GM18520 (cell line): ENCODE measurements around the gene MACROD2.

Source experiments
- ATAC-seq: cut with Tn5 transposase; IDR thresholded peaks from one replicate; pipeline ENCODE4 v1.9.1; 2021; ENCODE audit not compliant: unreplicated experiment

MACROD2 gene

GRCh38 chr20:14386726-14387125 lies 391.4 kb downstream of the MACROD2 start:
- ATAC-seq: no peak

- ATAC-seq: no peak
Measured at GRCh38 chr20:14401479-14402138, 406.3 kb downstream of the MACROD2 start.

GRCh38 chr20:14404515-14404914 lies 409.2 kb downstream of the MACROD2 start:
- no peak for ATAC-seq

GRCh38 chr20:14406495-14406894 lies 411.2 kb downstream of the MACROD2 start:
- no peak for ATAC-seq

GRCh38 chr20:14407336-14407735 lies 412.0 kb downstream of the MACROD2 start:
- no peak for ATAC-seq

- ATAC-seq: no peak
Measured at GRCh38 chr20:14410869-14411555, 415.7 kb downstream of the MACROD2 start.

GRCh38 chr20:14412065-14412681 lies 416.9 kb downstream of the MACROD2 start:
- no peak for ATAC-seq

GRCh38 chr20:14413835-14414234 lies 418.5 kb downstream of the MACROD2 start:
- ATAC-seq: no peak

- ATAC-seq: no peak
Measured at GRCh38 chr20:14414560-14414959, 419.2 kb downstream of the MACROD2 start.

GRCh38 chr20:14415467-14415866 lies 420.2 kb downstream of the MACROD2 start:
- no peak for ATAC-seq

- ATAC-seq: no peak
Measured at GRCh38 chr20:14418376-14418775, 423.1 kb downstream of the MACROD2 start.

- ATAC-seq: no peak
Measured at GRCh38 chr20:14422892-14423291, 427.6 kb downstream of the MACROD2 start.

GRCh38 chr20:14431568-14431967 lies 436.3 kb downstream of the MACROD2 start:
- no peak for ATAC-seq

- no peak for ATAC-seq
Measured at GRCh38 chr20:14432085-14432484, 436.8 kb downstream of the MACROD2 start.

GRCh38 chr20:14432597-14432996 lies 437.3 kb downstream of the MACROD2 start:
- no peak for ATAC-seq

GRCh38 chr20:14434384-14435136 lies 439.2 kb downstream of the MACROD2 start:
- no peak for ATAC-seq

- ATAC-seq: no peak
Measured at GRCh38 chr20:14441201-14441600, 445.9 kb downstream of the MACROD2 start.

- ATAC-seq: no peak
Measured at GRCh38 chr20:14444106-14444505, 448.8 kb downstream of the MACROD2 start.

- ATAC-seq: no peak
Measured at GRCh38 chr20:14445310-14445709, 450.0 kb downstream of the MACROD2 start.

- no peak for ATAC-seq
Measured at GRCh38 chr20:14445902-14446301, 450.6 kb downstream of the MACROD2 start.

- ATAC-seq: no peak
Measured at GRCh38 chr20:14446446-14446845, 451.1 kb downstream of the MACROD2 start.

- no peak for ATAC-seq
Measured at GRCh38 chr20:14449323-14449722, 454.0 kb downstream of the MACROD2 start.
